ENCODE data around the gene TRIO. TPM values are rescaled to one million over a fixed set of nuclear protein-coding genes. Genes with fewer than 3 reads are reported as not detected.

The TRIO gene
- total and polyA plus RNA-seq, 4 experiments from 2014 or later: 0.09 to 11.5 (median 9.7) TPM; not detected in 1

DNA sequence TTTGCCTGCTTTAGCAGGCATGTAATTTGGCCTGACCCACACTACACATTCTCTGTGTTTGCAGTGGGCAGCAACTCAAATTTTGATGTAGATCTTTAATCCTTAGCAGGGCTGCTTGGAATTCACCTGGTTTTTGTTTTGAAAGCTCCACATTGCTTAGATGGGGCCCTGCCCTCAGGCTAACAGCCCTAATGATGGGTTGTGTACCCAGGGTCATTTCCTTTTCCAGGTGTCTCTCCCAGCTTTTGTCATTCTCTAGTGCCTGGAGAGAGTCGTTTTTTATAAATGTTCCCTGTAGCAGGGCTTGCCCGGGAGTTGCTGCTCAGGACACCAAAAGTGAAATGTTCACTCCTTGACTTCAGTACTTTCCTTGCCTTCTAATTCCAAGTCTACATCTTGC, 126.3 kb downstream of the TRIO start:
- Histone ChIP-seq H3K27ac (ENCODE audit: low read depth, low read length) (no peak overlapping the region), H3K27me3 (ENCODE audit: insufficient read depth, low read length) (no peaks in the 10 kb centered on the region), H3K36me3 (ENCODE audit: insufficient read depth, low read length) (no peaks in the 10 kb centered on the region), H3K9me3 (ENCODE audit: control insufficient read depth in 1 of 2, low read length in 2 of 2) (no peaks in the 10 kb centered on the region), H3K4me1 (ENCODE audit: insufficient read depth, low read length) (peaks cover 7% of the 10 kb centered on the region), H3K4me3 (ENCODE audit: low read length in 2 of 2) (no peak overlapping the region)
- Mint-ChIP-seq H3K36me3 (no peaks in the 10 kb centered on the region), H3K9me3 (no peaks in the 10 kb centered on the region), H3K27me3 (peaks cover 8 to 31% of the 10 kb centered on the region in 2 donors), H3K27ac (no peak overlapping the region), H3K4me3 (no peak overlapping the region), H3K4me1 (peaks cover 1 to 11% (median 7%) of the 10 kb centered on the region in 4 donors)
- ChIA-PET POLR2A (ENCODE audit: partially characterized antibody) (no interaction called here), CTCF (ENCODE audit: partially characterized antibody) (no interaction called here)
- no peak for DNase-seq
- intact Hi-C loops (cut with micrococcal nuclease): no loop called here

DNA sequence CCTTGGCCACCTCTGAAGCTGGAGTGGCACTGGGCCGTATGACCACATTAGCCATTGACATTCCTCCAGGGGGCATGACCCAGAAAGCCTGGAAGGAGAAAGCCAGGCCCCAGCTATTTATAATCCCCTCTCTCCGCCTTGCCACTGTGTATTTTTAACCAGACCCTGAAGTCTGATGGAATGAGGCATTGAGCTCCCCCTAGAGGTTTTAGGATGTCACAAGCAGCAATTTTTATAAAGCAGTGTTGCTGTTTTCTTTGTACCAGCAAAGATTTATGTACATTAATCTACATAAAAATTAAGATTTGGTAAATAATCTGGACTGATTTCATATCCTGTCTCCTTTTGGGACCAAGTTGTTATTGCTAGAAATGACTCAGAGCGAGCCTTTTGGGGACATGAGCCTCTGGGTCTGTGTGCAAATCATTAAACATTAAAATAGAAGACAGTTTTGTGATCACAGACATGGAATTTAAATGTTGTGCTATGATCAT, 127.1 kb downstream of the TRIO start:
- intact Hi-C loops (cut with micrococcal nuclease): loop anchor here (5.0 kb wide), 1 partner anchor 283 kb away; no protein-coding TSS in a partner anchor
- Mint-ChIP-seq H3K4me3 (no peak overlapping the region), H3K36me3 (no peaks in the 10 kb centered on the region), H3K27ac (no peak overlapping the region), H3K9me3 (no peaks in the 10 kb centered on the region), H3K4me1 (peaks cover 0 to 5% (median under 1%) of the 10 kb centered on the region in 4 donors), H3K27me3 (peaks cover 5 to 28% of the 10 kb centered on the region in 2 donors)
- Histone ChIP-seq H3K36me3 (ENCODE audit: insufficient read depth, low read length) (no peaks in the 10 kb centered on the region), H3K27me3 (ENCODE audit: insufficient read depth, low read length) (no peaks in the 10 kb centered on the region), H3K4me1 (ENCODE audit: insufficient read depth, low read length) (no peaks in the 10 kb centered on the region), H3K27ac (ENCODE audit: low read depth, low read length) (no peak overlapping the region), H3K4me3 (ENCODE audit: low read length in 2 of 2) (no peak overlapping the region), H3K9me3 (ENCODE audit: control insufficient read depth in 1 of 2, low read length in 2 of 2) (no peaks in the 10 kb centered on the region)
- POLR2A ChIA-PET (ENCODE audit: partially characterized antibody): no interaction called here
- no peak for DNase-seq
- CTCF ChIA-PET (ENCODE audit: partially characterized antibody): interaction anchor here (0.6 to 1.4 kb wide), 6 partner anchors 8 to 283 kb away, joined by 3 to 5 read pairs (median 4); no protein-coding TSS in a partner anchor

DNA sequence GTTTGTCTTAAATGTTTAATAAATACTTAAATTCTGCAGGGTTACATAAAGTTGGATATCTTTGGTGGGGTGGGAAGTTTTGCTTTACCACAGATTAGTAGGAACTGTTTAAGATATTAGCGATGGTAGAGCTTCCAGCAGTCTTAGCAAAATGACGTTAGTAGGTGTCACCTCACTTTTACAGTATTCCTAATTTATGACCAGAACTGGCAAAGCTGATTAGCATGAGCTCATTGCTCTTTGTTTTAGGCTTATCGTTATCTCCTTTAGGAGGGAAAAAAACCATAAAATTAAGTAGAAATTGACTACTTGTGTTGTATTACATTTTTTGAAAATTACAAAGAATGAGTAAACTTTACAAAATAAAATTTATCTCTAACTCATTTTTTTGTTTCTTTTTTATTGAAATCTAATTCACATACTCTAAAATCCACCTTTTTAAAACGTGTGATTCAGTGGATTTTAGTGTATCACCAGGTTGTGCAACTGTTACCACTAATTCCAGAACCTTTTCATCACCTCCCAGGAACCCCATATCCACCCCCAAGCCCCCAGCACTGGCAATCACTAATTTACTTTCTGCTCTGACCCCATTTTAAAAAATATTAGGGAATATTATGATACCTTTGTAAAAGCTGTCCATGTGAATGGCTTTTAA, 129.5 kb downstream of the TRIO start:
- H3K27me3 Mint-ChIP-seq: peaks cover 3 to 23% of the 10 kb centered on the region in 2 donors
- intact Hi-C loops (cut with micrococcal nuclease): loop anchor here (5.0 kb wide), 1 partner anchor 285 kb away; no protein-coding TSS in a partner anchor
- Histone ChIP-seq H3K36me3 (ENCODE audit: insufficient read depth, low read length) (no peaks in the 10 kb centered on the region), H3K4me3 (ENCODE audit: low read length in 2 of 2) (no peak overlapping the region), H3K9me3 (ENCODE audit: control insufficient read depth in 1 of 2, low read length in 2 of 2) (no peaks in the 10 kb centered on the region), H3K4me1 (ENCODE audit: insufficient read depth, low read length) (no peaks in the 10 kb centered on the region), H3K27ac (ENCODE audit: low read depth, low read length) (no peak overlapping the region), H3K27me3 (ENCODE audit: insufficient read depth, low read length) (no peaks in the 10 kb centered on the region)
- POLR2A ChIA-PET (ENCODE audit: partially characterized antibody): no interaction called here
- CTCF ChIA-PET (ENCODE audit: partially characterized antibody): interaction anchor here (1.1 kb wide), 1 partner anchor 17 kb away, joined by 3 read pairs; no protein-coding TSS in a partner anchor
- H3K4me1 Mint-ChIP-seq: peaks cover 0 to 4% (median 2%) of the 10 kb centered on the region in 4 donors
- H3K4me3 Mint-ChIP-seq: no peak overlapping the region
- H3K36me3 Mint-ChIP-seq: no peaks in the 10 kb centered on the region
- no peaks in the 10 kb centered on the region for H3K9me3 Mint-ChIP-seq
- H3K27ac Mint-ChIP-seq: no peak overlapping the region
- DNase-seq: no peak

DNA sequence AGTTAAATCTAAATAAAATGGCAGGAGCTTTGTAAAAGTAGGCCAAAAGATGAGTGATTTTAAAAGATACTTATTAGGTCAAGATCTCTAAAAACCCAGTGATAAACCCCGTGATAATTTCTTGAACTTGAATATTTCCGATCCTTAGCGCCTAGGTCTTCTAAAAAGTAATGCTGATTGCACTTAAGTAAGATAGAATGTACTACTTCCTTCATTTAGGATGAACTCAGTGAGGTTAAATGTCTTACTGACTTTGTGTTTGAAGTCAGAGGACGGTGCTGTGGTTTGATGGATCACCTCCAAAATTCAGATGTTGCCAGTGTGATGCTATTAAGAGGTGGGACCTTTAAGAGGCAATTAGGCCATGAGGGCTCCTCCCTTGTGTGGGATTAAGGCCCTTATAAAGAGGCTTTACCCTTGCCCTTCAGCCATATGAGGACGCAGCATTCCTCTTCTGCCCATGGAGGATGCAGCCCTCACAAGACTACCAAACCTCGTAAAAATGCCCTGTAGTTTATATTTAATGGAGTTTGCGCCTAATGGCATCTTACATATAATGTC, 130.1 kb downstream of the TRIO start:
- no peaks in the 10 kb centered on the region for H3K27me3 ChIP-seq (ENCODE audit: insufficient read depth, low read length)
- DNase-seq: no peak
- Mint-ChIP-seq H3K27ac (no peak overlapping the region), H3K9me3 (no peaks in the 10 kb centered on the region), H3K36me3 (no peaks in the 10 kb centered on the region), H3K4me3 (no peak overlapping the region), H3K4me1 (peaks cover 0 to 4% (median 2%) of the 10 kb centered on the region in 4 donors), H3K27me3 (peaks cover 4 to 19% of the 10 kb centered on the region in 2 donors)
- ChIA-PET POLR2A (ENCODE audit: partially characterized antibody) (no interaction called here), CTCF (ENCODE audit: partially characterized antibody) (no interaction called here)
- intact Hi-C loops (cut with micrococcal nuclease): loop anchor here (5.0 kb wide), 1 partner anchor 286 kb away; no protein-coding TSS in a partner anchor
- H3K36me3 ChIP-seq (ENCODE audit: insufficient read depth, low read length): no peaks in the 10 kb centered on the region
- no peaks in the 10 kb centered on the region for H3K9me3 ChIP-seq (ENCODE audit: control insufficient read depth in 1 of 2, low read length in 2 of 2)
- H3K4me3 ChIP-seq (ENCODE audit: low read length in 2 of 2): no peak overlapping the region
- no peak overlapping the region for H3K27ac ChIP-seq (ENCODE audit: low read depth, low read length)
- H3K4me1 ChIP-seq (ENCODE audit: insufficient read depth, low read length): no peaks in the 10 kb centered on the region

DNA sequence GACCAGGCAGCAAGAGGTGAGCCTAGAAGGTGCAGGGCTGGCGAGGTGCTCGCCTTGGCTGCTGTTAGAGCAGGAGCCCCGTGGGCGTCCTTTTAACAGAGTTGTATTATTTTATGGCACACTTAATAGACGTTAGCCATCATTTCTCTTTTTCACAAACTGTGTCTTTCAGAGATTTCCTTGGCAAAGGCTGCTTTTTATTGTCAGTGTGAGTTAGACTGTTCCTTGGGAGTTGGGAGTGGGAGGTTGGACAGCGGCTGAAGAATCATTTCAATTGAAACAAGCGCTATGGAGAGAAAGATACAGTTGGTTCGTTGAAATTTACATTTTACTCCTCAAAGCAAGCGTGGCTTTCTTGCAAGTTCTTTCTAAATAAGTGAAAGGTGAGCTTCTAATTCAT, 133.2 kb downstream of the TRIO start:
- intact Hi-C loops (cut with micrococcal nuclease): no loop called here
- H3K9me3 Mint-ChIP-seq: no peaks in the 10 kb centered on the region
- H3K27ac Mint-ChIP-seq: no peak overlapping the region
- H3K27me3 Mint-ChIP-seq: peaks cover 4 to 9% of the 10 kb centered on the region in 2 donors
- Histone ChIP-seq H3K27ac (ENCODE audit: low read depth, low read length) (no peak overlapping the region), H3K27me3 (ENCODE audit: insufficient read depth, low read length) (no peaks in the 10 kb centered on the region), H3K9me3 (ENCODE audit: control insufficient read depth in 1 of 2, low read length in 2 of 2) (no peaks in the 10 kb centered on the region), H3K4me3 (ENCODE audit: low read length in 2 of 2) (no peak overlapping the region), H3K36me3 (ENCODE audit: insufficient read depth, low read length) (no peaks in the 10 kb centered on the region), H3K4me1 (ENCODE audit: insufficient read depth, low read length) (no peaks in the 10 kb centered on the region)
- no peak for DNase-seq
- peaks cover 0 to 4% (median 2%) of the 10 kb centered on the region in 4 donors for H3K4me1 Mint-ChIP-seq
- no peak overlapping the region for H3K4me3 Mint-ChIP-seq
- H3K36me3 Mint-ChIP-seq: no peaks in the 10 kb centered on the region
- POLR2A ChIA-PET (ENCODE audit: partially characterized antibody): no interaction called here
- CTCF ChIA-PET (ENCODE audit: partially characterized antibody): no interaction called here

DNA sequence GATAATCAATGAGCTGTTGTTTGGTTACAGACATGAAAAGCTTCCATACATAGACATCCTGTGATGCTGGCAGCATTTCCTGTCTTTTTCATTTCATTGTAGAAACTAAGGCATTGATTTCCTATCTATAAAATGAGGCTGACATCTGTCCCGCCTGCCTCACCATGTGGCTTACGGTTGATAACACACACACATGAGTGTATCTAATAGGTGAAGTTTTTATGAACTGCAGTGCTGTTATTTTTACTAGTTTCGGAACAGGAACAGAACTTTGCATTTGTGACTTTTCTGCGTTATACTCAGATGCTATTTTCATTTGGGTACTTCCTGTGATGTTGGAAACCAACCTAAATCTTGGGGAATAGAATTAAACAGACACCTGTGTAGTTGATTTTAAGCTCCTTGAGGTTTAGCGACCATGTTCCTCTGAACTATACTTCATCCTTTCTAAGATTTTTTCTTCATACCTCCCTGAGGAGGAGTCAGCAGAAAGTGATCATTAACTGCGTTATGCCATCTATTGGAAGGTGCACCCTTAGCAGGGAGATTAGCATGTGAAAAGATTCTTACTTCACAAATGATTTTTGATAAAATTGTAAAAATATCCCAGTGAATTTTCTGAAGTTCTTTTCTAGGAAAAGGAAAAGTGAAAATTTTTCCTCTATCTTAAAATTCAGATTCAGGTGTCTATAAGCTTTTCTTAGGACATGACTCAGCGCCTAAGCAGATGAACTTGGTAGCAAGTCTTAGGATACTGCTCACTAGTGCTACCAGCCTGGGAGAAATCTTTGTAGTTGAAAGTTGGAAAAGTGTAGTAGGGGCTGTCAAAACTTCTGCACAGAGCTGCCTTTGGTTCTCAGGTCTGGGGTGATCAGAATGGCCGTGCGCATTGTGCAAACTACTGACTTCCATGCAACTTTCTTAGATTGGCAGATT, 134.5 kb downstream of the TRIO start:
- Mint-ChIP-seq H3K27ac (no peak overlapping the region), H3K4me3 (peak overlapping the region in 1 of 8 donors; percentile 26), H3K27me3 (peaks cover 5 to 7% of the 10 kb centered on the region in 2 donors), H3K36me3 (no peaks in the 10 kb centered on the region), H3K9me3 (no peaks in the 10 kb centered on the region), H3K4me1 (peaks cover 0 to 4% (median 2%) of the 10 kb centered on the region in 4 donors)
- intact Hi-C loops (cut with micrococcal nuclease): no loop called here
- H3K4me3 ChIP-seq (ENCODE audit: low read length in 2 of 2): no peak overlapping the region
- no peaks in the 10 kb centered on the region for H3K27me3 ChIP-seq (ENCODE audit: insufficient read depth, low read length)
- H3K27ac ChIP-seq (ENCODE audit: low read depth, low read length): no peak overlapping the region
- POLR2A ChIA-PET (ENCODE audit: partially characterized antibody): no interaction called here
- H3K36me3 ChIP-seq (ENCODE audit: insufficient read depth, low read length): no peaks in the 10 kb centered on the region
- no peaks in the 10 kb centered on the region for H3K4me1 ChIP-seq (ENCODE audit: insufficient read depth, low read length)
- no peaks in the 10 kb centered on the region for H3K9me3 ChIP-seq (ENCODE audit: control insufficient read depth in 1 of 2, low read length in 2 of 2)
- CTCF ChIA-PET (ENCODE audit: partially characterized antibody): no interaction called here
- DNase-seq: no peak

All from CD4-positive, alpha-beta memory T cell (primary cell).